Erythroblast (primary cell): Measurements from ENCODE around the gene NDUFA6.
A peak's percentile ranks its signal among the peaks of the same experiment; 100 is the strongest.

ENCODE experiments used
- GATA1 ChIP-seq: IDR thresholded peaks from 2 replicates; pipeline ENCODE4 v1.6.1; 2011; ENCODE audit warnings: low read depth, mild to moderate bottlenecking, control low read depth, low read length, moderate library complexity
- POLR2A ChIP-seq: IDR thresholded peaks from 2 replicates; pipeline ENCODE4 v1.6.1; 2011; ENCODE audit warnings: mild to moderate bottlenecking, low read length

- TF ChIP-seq POLR2A: peak; percentile 93
- TF ChIP-seq GATA1: no peak
Measured at GRCh38 chr22:42079319-42080251, 11.0 kb downstream of the NDUFA6 start, which contains the start of gene SMDT1.
